ENCODE measurements around the gene TECPR1. TPM values are rescaled to one million over a fixed set of nuclear protein-coding genes. Genes with fewer than 3 reads are reported as not detected.

TECPR1 gene
- total RNA-seq, 1 donor from 2014 or later = 64.7 TPM

DNA sequence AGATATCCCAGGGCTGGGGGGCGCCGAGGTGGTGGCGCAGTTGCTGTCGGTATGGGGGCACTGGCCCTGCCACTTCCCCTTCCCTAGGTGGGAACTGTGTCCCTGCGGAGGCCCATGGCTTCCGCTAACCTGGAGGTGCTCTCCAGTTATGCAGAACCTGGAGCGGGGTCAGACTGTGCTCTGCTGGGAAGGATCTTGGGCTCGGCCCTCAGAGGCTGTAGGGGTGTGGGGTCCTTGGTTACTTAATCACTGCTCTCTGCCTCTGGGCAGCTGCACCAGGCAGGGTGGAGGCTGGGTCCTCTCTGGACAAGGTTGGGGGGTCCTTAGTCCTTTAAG, 31.8 kb upstream of the TECPR1 start:
- DNase-seq (ENCODE audit: low read depth in 2 of 2) = peak in 1 of 2 donors; percentile 18

DNA sequence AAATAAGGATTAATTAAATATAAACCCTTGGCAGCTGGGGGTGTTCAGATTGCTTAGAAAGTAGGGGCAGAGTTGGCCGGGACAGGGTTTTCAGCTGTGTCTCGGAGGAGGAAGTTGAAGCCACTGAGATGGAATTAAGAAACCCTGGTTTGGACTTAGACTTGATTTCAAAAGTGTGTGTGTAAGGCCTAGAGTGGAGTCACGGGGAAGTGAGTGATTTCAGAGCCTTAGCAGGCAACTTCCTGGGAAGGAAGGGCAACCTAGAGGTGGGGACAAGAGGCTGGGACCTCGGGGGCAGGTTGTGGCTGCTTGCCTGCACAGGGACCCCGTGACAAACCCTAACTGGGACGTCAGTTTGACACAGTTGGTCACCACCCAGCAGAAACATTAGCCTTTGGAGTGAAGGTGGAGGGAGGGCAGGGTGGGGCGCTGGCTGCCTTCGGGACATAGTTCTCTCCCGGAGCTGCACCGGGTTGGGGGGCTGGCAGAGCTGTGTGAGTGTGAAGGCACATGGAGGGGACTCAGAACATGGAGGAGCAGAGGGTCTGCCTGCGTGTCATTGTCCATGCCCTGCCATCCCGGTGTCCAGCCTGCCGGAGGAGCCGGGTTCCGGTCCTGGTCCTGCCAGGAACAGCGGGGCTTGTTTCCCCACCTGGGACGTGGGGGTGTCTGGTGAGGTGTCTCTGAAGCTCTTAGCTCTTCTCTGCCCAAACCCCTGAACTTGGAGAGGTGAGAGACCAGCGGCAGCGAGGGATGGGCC, 31.3 kb upstream of the TECPR1 start:
- peak; percentile 21 to 80 for DNase-seq (ENCODE audit: low read depth in 2 of 2)

DNA sequence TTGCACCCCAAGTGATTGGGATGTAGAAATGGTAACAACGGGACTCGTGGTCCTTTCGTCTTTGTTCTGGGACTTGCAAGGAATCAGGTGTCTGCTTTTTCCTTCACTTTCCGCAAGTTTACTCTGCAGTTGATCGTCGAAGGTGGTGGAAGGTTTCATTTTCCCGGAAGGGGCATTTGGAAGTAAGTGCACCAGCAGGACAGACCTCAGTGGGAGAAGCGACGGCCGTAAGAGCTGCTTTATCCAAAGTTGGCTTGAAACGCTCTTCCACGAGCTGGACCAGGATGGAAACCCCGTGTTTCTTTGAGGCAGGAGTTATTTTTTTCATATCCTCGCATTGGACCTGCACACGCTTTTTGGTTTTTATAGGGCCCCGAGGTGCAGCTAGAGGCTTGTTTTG, 30.7 kb upstream of the TECPR1 start:
- DNase-seq (ENCODE audit: low read depth in 2 of 2) = peak; percentile 37 to 38

DNA sequence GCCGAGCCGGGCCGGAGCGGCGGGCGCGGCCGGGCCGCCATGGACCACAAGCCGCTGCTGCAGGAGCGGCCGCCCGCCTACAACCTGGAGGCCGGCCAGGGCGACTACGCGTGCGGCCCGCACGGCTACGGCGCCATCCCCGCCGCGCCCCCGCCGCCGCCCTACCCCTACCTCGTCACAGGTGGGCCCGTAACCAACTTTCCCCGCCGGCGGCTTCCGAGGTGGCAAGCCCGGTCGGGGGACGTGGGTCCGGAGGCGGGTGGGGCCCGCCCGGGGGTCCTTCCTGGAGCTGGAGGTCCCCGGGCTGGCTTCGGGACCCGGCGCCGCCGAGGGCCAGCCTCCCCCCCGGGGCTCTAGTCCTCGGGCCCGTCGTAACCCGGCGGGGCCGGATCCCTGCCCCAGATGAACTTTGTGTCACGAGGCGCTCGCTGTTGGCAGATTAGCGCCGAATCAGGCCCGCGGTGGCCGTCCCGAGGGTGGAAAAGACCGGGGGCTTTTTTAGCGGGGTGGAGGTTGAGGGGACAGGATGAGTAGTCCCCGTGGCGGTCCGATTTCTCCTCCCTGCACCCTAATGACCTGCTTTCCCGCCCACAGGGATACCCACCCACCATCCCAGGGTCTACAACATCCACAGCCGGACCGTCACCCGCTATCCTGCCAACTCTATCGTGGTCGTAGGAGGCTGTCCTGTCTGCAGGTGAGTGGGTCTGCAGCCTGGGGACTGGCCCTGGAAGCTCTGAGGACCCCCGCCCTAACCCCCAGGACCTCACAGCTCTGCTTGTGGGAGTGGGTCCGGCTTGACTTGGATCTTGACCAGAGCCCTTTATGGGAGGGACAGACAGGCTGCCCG, 29.9 kb upstream of the TECPR1 start:
- DNase-seq (ENCODE audit: low read depth in 2 of 2) = peak; percentile 23 to 31

DNA sequence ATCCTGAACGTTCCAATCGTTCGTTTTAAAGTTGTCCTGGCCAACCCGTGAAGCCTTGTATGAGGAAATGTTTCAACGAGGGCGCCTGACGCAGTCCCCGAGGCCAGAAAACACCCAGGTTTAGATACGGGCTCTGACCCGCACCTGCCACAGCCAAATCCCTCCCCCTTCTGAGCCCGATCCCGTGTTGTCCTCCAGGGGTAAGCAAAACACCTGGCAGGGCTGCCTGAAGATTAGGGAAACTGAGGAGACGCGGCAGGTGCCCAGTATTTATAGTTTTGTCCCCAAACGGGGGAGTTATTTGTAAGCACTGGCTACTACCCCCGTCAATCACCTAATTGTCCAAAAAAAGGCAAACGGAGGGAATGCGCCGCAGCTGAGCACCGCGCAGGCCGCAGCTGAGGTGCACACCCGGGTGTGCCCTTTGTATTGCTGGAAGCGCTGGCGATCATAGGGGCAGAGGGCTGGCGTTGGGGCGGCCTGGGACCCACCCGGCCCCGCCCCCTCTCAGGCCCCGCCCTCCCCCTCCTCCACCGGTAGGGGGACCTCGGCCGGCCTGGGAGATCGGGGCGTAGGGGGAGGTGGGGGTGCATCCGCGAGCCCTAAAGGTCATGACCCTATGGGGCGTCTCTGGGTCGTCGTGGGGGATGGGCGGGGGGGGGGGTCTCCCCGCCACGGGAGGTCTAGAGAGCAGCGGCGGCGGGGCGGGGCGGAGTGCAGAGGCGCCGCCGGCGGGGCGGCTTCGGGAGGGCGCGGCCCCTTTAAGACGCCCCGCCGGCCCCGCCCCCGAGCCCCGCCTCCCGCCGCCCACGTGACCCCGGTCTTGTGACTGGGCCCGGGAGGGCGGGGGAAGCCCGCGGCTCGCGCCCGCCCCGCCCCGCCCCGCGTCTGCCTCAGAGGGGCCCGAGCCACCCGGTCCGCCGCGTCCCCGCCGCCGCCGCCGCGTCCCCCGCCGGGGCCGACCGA, 29.0 kb upstream of the TECPR1 start, which contains the start of gene BRI3:
BRI3 (plus strand) TSS at position 896 of the 966 bp plus-strand sequence. CDS start 110 bp downstream, outside the sequence.
- DNase-seq (ENCODE audit: low read depth in 2 of 2) = peak; percentile 90 to 92

DNA sequence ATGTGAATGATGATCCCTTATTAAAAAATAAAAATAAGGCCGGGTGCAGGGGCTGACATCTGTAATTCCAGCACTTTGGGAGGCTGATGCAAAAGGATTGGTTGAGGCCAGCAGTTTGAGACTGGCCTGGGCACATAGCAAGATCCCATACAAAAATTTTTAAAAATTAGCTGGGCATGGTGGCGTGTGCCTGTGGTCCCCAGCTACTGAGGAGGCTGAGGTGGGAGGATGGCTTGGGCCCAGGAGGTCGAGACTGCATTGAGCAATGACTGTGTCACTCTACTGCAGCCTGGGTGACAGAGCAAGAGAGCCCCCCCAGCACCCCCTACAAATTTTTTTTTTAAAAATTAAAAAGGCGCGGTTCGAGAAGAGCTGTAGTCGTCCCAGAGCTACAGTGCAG, 28.3 kb upstream of the TECPR1 start:
- DNase-seq (ENCODE audit: low read depth in 2 of 2) = no peak

DNA sequence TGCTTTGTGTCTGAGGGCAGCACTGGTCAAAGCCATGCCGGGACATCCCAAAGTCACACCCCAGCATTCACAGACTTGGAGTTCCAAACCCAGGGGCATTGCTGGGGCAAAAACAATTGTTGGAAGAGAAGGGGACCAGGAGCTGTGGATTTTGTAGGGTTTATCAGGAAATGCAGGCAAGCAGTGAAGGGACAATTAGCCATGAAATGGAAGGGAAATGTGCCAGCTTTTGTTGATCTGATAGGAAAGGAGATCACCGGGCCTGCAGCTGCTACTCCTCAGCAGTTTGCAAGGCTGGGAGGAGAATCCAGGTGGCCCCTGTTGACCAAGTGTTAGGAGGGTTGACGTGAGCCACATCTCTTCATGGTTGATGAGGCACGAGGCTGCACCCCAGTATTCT, 26.9 kb upstream of the TECPR1 start:
- DNase-seq (ENCODE audit: low read depth in 2 of 2) = no peak

DNA sequence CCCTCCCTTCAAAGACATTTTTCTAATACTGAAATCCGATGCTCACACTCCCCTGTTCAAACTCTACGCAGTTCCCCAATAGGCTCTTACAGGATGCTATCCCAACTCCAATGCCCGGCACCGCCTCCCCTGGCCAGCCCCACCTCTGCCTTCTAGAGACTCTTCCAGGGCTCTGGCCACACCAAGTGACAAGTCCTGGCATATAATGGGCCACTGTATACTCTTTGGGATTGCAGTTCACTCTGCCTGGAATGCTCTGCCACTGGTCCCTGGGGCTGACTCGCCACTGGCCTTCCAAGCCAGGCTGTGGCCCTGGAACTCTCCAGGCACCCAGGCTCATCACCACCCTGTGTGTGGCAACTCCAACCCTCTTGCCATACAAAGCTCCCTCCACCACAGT, 26.4 kb upstream of the TECPR1 start:
- no peak for DNase-seq (ENCODE audit: low read depth in 2 of 2)

DNA sequence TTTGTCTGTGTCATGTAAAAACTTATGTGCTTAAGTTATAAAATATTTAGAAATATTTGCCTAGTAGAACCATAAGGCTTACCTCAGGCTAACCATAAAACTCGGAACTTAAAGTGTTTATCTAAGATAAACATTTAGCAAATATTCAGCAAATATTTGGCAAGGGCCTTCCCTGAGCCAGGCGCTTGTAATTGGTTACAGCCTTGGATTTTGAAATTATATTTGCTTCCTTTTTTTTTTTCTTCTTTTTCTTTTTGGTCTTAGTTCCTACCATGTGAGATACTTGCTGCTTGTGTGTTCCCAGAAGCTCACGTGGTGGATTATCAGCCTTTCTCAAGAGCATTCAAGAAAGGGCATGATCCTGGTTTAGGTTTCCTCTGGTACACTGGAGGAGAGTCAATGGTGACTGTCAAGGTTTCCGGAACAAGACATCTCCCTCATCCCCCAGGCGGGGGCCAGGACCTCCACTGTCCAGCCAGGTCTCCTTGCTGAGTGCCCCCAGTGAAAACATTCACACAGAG, 24.3 kb upstream of the TECPR1 start:
- no peak for DNase-seq (ENCODE audit: low read depth in 2 of 2)

DNA sequence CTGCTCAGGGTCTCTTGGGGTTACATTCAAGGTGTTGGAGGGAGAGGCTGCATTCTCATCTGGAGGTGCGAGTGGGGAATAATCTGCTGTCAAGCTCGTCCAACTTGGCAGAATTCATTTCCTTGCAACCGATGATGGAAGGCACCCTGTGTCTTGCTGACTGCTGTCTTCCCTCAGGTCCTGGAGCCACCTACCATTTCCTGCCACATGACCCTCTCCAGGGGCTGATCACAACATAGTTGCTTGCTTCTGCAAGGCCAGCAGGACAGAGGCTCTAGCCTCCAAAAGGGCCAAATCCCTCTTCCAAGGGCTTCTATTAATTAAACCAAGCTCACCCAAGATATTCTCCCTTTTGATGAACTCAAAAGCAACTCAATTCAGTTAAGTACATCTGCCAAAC, 15.3 kb upstream of the TECPR1 start:
- no peak for DNase-seq (ENCODE audit: low read depth in 2 of 2)

DNA sequence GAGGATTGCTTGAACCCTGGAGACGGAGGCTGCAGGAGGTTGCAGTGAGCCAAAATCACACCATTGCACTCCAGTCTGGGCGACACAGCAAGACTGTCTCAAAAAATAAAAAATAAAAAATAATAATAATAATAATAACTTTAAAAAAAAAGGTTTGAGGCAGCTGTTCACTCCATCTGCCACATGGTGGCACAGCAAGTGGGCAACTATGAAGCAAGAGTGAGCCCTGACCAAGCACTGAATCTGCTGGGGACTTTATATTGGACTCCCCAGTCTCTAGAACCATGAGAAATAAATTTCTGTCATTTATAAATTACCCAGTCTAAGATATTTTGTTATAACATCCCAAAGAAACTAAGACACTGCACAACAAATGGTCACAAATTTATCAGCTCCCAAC, 14.8 kb upstream of the TECPR1 start:
- DNase-seq (ENCODE audit: low read depth in 2 of 2) = peak; percentile 36 to 63

DNA sequence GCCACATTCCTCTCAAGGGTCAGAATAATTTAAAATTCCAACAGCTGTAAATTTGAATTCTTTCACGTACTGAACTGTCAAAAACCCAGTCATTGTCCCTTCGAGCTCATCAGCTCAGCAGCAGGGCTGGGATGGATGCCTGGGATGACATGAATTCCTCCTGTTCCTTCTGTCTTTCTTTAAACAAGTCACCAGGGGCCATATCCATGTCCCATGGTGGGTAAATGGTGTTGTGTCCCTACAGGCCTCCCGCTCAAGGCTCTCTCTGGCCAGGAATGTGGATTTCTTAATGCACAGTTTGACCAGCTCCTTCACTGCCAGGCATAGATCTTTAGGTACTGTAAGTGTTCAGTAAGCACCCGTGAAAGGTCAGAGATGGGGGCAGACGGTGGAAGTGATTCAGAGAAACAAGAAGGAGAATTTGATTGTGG, 13.8 kb upstream of the TECPR1 start:
- DNase-seq (ENCODE audit: low read depth in 2 of 2) = peak in 1 of 2 donors; percentile 66

DNA sequence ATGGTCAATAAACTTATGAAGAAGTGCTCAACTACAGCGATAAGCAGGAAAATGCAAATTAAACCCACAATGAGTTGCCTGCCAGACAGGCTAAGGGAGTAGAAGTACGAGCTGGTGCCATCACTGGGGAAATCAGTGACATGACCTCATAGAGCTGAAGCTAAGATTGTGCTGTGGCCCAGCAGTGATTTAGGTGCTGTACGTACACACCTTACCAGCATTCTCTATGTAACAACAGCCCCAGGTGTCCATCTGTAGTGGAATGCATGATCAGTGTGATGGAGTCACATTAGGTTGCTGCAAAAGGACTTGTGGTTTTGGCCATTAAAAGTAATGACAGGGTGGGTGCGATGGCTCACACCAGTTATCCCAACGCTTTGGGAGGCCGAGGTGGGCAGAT, 5.7 kb upstream of the TECPR1 start:
- no peak for DNase-seq (ENCODE audit: low read depth in 2 of 2)

DNA sequence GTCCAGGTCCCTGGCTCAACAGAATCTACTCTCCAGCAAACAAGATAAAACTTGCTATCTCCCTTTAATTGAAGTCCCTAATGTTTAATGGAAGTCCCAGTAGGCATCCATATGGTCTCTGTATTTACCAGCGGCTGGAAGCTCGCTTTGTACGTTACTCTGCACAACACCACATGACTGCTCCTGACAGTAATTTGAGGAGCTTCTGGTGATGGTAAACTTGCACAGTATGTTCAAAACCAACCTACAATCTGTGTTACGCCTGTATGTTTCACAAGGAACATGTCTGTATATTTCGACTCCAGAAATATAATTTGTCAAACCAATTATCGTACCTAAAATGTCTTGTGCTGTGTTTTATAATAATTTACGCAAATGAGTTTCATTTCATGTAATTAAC, 4.4 kb upstream of the TECPR1 start:
- no peak for DNase-seq (ENCODE audit: low read depth in 2 of 2)

DNA sequence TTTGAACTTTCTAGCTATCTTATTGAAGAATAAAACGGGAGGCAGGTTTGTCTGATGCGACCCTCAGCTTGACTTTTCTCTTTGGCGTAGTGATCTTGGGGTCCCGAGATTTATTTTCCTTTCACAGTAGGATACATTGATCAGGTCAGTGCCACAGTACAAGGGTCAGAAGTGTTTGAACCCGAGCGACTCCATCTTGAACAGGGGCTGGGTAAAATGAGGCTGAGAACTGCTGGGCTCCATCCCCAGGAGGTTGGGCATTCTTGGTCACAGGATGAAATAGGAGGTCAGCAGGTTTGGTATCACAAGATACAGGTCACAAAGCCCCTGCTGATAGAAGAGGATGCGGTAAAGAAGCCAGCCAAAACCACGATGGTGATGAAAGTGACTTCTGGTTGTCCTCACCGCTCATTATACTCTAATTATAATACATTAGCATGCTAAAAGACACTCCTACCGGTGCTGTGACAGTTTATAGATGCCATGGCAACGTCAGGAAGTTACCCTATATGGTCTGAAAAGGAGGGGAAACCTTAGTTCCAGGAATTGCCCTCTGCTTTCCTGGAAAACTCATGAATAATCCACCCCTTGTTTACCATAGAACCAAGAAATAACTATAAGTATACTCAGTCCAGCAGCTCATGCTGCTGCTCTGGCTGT, 3.0 kb upstream of the TECPR1 start:
- peak in 1 of 2 donors; percentile 40 for DNase-seq (ENCODE audit: low read depth in 2 of 2)

DNA sequence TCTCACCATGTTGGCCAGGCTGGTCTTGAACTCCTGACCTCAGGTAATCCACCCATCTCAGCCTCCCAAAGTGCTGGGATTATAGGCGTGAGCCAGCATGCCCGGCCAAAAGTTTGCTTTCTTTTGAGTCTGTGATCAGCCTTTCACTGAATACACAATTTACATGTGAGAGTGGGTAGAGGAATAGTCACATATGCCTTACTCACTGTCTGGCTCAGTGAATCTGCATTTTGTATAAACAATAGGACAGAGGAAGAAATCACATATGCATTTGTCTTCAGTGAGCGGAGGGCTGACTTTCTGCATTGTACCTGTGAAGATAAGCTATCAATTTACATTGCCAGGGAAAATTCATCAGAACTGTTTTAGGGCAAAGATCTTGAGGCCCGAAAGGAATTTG, 2.5 kb upstream of the TECPR1 start:
- DNase-seq (ENCODE audit: low read depth in 2 of 2) = no peak

DNA sequence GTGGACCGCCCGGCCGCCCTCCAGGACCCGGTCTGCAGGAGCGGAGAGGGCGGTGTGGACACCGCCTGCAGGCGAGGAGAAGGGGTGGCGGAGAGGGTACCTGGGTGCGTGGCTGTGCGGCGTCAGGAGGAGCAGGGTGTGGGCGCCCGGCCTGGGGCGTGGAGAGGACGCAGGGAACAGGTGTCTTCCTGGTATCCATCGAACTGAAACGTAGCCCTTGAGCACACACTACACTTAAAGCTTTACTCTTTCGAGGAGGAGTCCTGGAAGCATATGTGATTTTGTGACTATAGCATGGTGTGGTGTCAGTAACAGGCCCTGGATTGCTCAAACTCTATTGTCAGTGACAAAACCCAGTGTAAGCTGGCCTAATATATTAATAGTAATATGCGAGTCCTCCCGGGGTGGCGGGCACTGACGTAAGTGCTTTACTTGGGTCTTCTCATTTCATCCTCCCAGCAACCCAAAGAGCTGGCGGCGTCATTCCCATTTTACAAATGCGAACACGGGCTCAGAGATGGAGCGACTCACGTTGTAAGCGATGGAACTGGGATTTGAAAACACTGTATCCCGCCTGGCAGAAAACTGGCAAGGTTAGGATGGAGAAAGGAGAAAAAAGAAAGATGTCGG, 508 bp upstream of the TECPR1 start:
- DNase-seq (ENCODE audit: low read depth in 2 of 2) = no peak

DNA sequence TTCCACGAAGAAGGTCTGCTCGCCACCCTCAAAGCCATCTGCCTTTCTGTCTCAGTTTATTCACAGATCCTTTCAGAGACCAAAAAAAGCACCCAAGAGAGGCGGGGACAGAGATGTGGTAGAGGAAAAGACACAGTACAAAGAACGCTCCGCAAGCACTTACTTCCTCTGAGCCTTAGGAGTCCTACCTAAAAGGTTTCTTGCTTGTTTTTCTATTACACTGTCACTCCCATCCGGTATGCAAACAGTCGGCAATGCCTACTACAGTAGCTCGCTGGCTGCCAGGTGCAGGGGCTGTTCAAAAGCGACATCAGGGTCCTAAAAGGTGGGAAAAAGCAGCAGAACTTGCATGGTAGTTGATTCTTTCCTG, 816 bp downstream of the TECPR1 start:
- peak in 1 of 2 donors; percentile 17 for DNase-seq (ENCODE audit: low read depth in 2 of 2)

DNA sequence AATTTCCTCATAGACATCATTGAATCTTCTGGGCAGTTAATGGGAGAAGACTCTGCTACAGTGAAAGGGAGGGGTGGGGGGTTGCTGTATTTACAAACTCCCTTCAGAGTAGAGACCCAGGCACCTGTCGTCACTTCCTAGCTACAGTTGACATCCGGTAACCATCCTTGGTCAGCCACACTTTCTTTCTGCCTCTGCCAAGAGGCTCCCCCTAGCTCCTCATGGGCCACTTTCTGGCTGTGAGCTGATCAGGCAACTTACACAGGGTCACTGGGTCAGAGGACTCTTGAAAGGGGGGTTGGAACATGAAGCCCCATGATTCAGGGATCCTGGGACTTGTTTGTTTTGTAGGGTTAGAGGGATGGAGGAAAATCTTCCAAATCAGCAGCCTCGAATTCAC, 1.2 kb downstream of the TECPR1 start:
- DNase-seq (ENCODE audit: low read depth in 2 of 2) = peak; percentile 30 to 59

DNA sequence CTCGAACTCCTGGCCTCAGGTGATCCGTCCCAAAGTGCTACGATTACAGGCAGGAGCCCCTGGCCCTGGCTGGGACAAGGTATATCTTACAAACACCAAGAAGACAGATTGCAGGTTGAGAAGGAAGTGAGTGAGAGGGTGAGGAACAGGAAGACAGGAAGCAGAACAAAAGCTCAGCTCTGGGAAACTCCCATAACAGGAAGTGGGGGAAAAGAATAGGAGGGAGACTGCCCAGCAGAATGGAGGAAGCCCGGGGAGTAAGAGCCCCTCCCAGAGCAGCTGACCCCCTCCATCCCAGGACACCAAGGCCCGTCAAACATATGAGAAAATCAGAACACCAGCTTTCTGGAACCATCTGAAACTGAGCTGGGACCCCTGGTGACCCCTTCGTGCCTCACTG, 2.9 kb downstream of the TECPR1 start:
- peak; percentile 58 to 73 for DNase-seq (ENCODE audit: low read depth in 2 of 2)
